ENCODE results near the gene ATP1B2. TPM values are rescaled to one million over a fixed set of nuclear protein-coding genes. Genes with fewer than 3 reads are reported as not detected.

The ATP1B2 gene
- polyA plus RNA-seq, 1 of the 3 experiments (the other 2 are of a cell fraction), result 0.05 TPM

DNA sequence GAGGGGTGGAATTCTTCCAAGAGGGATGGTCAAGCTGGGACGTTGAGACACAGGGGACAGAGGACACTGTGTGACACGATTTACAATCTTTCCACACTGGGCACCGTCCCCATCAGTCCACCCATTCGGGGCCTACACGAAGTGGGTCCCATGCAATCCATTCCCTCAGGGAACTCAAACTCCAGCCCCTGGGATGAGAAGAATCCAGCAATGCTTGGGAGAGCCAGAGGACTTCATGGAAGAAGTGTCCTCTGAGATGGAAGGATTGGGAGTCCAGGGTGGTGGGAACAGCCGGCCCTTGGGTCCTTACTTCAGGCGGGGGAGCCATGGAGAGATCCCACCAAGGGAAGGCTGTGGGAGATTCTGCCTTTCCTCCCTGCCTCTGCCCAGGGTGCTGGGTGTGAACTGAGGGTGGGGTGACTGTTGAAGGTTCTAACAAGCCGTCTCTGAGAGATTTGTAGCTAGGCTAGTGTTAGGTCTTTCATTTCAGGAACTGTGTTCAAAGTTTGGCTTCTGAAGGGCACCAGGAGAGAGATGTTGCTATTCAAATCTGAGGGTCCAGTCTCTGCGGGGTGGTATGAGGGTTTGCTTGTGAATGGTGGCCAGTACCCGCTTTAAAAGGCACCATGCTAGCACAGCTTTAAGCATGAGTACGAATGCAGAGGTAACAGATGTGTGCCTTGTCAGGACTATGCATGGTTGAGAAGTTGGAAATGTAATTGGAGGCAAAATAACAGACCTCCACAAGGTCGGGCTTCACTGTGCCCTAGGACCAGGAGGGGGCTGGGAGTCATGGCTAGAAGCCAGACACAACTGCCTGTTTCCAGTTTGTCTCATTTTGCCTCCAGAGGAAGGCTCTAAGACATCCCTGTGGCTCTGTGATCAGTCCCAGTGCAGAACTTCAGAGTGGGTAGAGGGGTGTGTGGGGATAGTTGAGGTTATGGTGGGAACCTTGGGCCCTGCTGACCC lies 1.9 kb downstream of the ATP1B2 start:
- no peak overlapping the region for H3K4me2 ChIP-seq
- no peak overlapping the region for H3K4me3 ChIP-seq (ENCODE audit: low read depth in 2 of 2, low read length in 1 of 2)
- POLR2A ChIA-PET, result interaction anchor here (0.5 to 2.8 kb wide), 2 partner anchors 28 to 34 kb away, joined by 3 to 40 read pairs; partner anchors contain the start of genes TP53 and WRAP53
- no peaks in the 10 kb centered on the region for H3K9me2 ChIP-seq
- DNase-seq, result no peak
- no peak overlapping the region for H3K9ac ChIP-seq
- no peaks in the 10 kb centered on the region for H3K36me3 ChIP-seq (replicated peaks in 1 of 2; ENCODE audit: control insufficient read depth in 1 of 2, insufficient read depth in 2 of 2, low read length in 1 of 2)
- WGBS (ENCODE audit: low lambda C conversion rate), result 83% methylated on average over 12 of the region's 12 CpGs
- no peaks in the 10 kb centered on the region for H3K79me2 ChIP-seq (ENCODE audit: insufficient read depth)
- H3K9me3 ChIP-seq, result no peaks in the 10 kb centered on the region
- peaks cover 0 to 7% of the 10 kb centered on the region in 2 experiments; a peak in 1 of 4 replicates for H3K4me1 ChIP-seq (ENCODE audit: control insufficient read depth in 1 of 2, insufficient read depth in 2 of 2, low read depth in 1 of 2, low read length in 1 of 2)
- peaks cover 4% of the 10 kb centered on the region for H3F3A ChIP-seq (replicated peaks; ENCODE audit: insufficient read depth)
- no peak overlapping the region for H3K27ac ChIP-seq (ENCODE audit: low read depth in 2 of 2, low read length in 1 of 2)
- H3K27me3 ChIP-seq (ENCODE audit: insufficient read depth), result peaks cover 25% of the 10 kb centered on the region
- no peaks in the 10 kb centered on the region for H4K20me1 ChIP-seq (ENCODE audit: insufficient read depth)
- CTCF ChIA-PET, result interaction anchor here (1.4 to 6.5 kb wide), 4 partner anchors 19 to 35 kb away, joined by 4 to 55 read pairs (median 18); partner anchors contain the start of genes TP53 and WRAP53
- TF ChIP-seq TEAD4 (IDR thresholded peaks at IDR 0.05; ENCODE audit: borderline replicate concordance, insufficient read depth), result no peak
- TF ChIP-seq CHD2 (IDR thresholded peaks at IDR 0.05; ENCODE audit: low read length, partially characterized antibody), result no peak
- no peak for TF ChIP-seq MEF2A (IDR thresholded peaks at IDR 0.05; ENCODE audit: borderline replicate concordance, low read depth)
- no peak for TF ChIP-seq SMC3 (IDR thresholded peaks at IDR 0.05; ENCODE audit: low read depth, low read length)
- no peak for TF ChIP-seq RFX5 (IDR thresholded peaks at IDR 0.05; ENCODE audit: low read length)
- no peak for TF ChIP-seq FOSL2 (IDR thresholded peaks at IDR 0.05; ENCODE audit: borderline replicate concordance, low read depth)
- H2AFZ ChIP-seq (ENCODE audit: low read depth), result no peak overlapping the region

DNA sequence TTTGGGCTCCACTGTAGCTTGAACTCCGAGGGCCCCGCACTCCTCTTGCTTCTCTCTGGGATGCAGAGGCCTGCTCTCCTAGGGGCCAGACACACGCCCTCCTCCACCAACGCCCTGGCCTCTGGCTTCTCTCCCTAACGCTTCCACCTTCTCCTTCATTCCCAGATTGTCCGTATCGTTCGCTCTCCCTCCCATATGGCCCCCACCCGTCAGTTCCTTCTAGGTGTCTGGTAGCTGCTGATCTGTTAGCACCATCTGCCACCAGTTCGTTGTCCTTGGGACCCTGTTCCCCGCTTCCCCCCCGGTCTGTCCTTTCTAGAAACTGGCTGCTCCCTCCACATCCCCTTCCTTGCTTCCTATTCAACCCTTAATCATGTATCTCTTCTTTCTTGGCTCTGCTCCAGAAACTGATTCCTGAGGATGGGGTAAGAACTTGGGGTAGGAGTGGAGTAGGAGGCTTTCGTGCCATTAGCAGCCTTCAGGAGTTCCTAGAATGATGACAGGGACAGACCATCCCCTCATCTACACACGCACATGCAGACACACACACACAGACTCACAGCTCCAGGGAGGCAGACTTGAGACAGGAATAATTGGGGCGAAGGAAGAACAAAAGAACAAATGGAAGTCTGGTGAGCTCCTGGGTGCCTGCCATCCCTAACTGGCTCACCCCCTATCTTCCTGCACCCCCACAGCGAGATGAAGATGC lies 4.3 kb downstream of the ATP1B2 start:
- Histone ChIP-seq H3K4me3 (ENCODE audit: low read depth in 2 of 2, low read length in 1 of 2) (no peak overlapping the region), H3K9me3 (no peaks in the 10 kb centered on the region), H3K4me1 (ENCODE audit: control insufficient read depth in 1 of 2, insufficient read depth in 2 of 2, low read depth in 1 of 2, low read length in 1 of 2) (peaks cover 0 to 7% of the 10 kb centered on the region in 2 experiments; a peak in 1 of 4 replicates), H2AFZ (ENCODE audit: low read depth) (no peak overlapping the region), H3K9me2 (no peaks in the 10 kb centered on the region), H3K4me2 (no peak overlapping the region), H3F3A (replicated peaks; ENCODE audit: insufficient read depth) (peaks cover 4% of the 10 kb centered on the region), H4K20me1 (ENCODE audit: insufficient read depth) (no peaks in the 10 kb centered on the region), H3K9ac (no peak overlapping the region), H3K79me2 (ENCODE audit: insufficient read depth) (no peaks in the 10 kb centered on the region), H3K27ac (ENCODE audit: low read depth in 2 of 2, low read length in 1 of 2) (no peak overlapping the region), H3K36me3 (replicated peaks in 1 of 2; ENCODE audit: control insufficient read depth in 1 of 2, insufficient read depth in 2 of 2, low read length in 1 of 2) (no peaks in the 10 kb centered on the region), H3K27me3 (ENCODE audit: insufficient read depth) (peaks cover 25% of the 10 kb centered on the region)
- TF ChIP-seq FOXJ3 (CRISPR knock-in tag; IDR thresholded peaks at IDR 0.05) (no peak), GABPA (IDR thresholded peaks at IDR 0.05; ENCODE audit: low read depth) (no peak), USF2 (IDR thresholded peaks at IDR 0.05; ENCODE audit: borderline replicate concordance, low read depth, low read length) (no peak), IRF3 (IDR thresholded peaks at IDR 0.05; ENCODE audit: low read depth, low read length) (no peak), ELF1 (IDR thresholded peaks at IDR 0.05) (no peak), ZBTB33 (IDR thresholded peaks at IDR 0.05; ENCODE audit: borderline replicate concordance, low read depth) (no peak), SIN3A (IDR thresholded peaks at IDR 0.05; ENCODE audit: borderline replicate concordance, low read depth, low read length) (no peak), FOXM1 (IDR thresholded peaks at IDR 0.05; ENCODE audit: low read depth) (no peak)
- 82% methylated on average over 16 of the region's 16 CpGs for WGBS (ENCODE audit: low lambda C conversion rate)
- ChIA-PET CTCF (interaction anchor here (1.5 to 6.5 kb wide), 3 partner anchors 16 to 33 kb away, joined by 3 to 55 read pairs (median 9); partner anchors contain the start of genes TP53 and WRAP53), POLR2A (no interaction called here)
- no peak for DNase-seq
